WTC11 (cell line): ENCODE measurements around the gene CCDC117.

Experiments
- CTCF ChIP-seq: fragments of 200-600 bp; IDR thresholded peaks from 2 replicates; pipeline ENCODE4 v1.8.0; 2022; ENCODE audit warnings: antibody characterized with exemption
- FOXK1 ChIP-seq: sonication (generic); formaldehyde crosslinking; IDR thresholded peaks from 2 replicates; pipeline ENCODE4 v1.8.0; 2022; ENCODE audit warnings: mild to moderate bottlenecking, moderate library complexity, missing genetic modification reagents
- MAX ChIP-seq: sonication (generic); formaldehyde crosslinking; IDR thresholded peaks from 2 replicates; pipeline ENCODE4 v1.8.0; 2022; ENCODE audit warnings: mild to moderate bottlenecking, missing genetic modification reagents
- NFYB ChIP-seq: sonication (generic); formaldehyde crosslinking; conservative IDR thresholded peaks from 2 replicates; pipeline ENCODE4 v1.8.0; 2022; ENCODE audit warnings: low read depth, missing genetic modification reagents
- PRDM15 ChIP-seq: sonication (generic); formaldehyde crosslinking; IDR thresholded peaks from 2 replicates; pipeline ENCODE4 v1.8.0; 2022; ENCODE audit warnings: missing genetic modification reagents
- PREB ChIP-seq: sonication (generic); formaldehyde crosslinking; IDR thresholded peaks from 2 replicates; pipeline ENCODE4 v1.8.1; 2022; ENCODE audit warnings: mild to moderate bottlenecking, missing genetic modification reagents, moderate library complexity, borderline replicate concordance
- SP1 ChIP-seq: sonication (generic); formaldehyde crosslinking; conservative IDR thresholded peaks from 2 replicates; pipeline ENCODE4 v1.8.1; 2022; ENCODE audit warnings: missing genetic modification reagents
- ZBTB21 ChIP-seq: sonication (generic); formaldehyde crosslinking; IDR thresholded peaks from 2 replicates; pipeline ENCODE4 v1.8.1; 2023; ENCODE audit warnings: mild to moderate bottlenecking, missing genetic modification reagents, borderline replicate concordance
- ZBTB43 ChIP-seq: sonication (generic); formaldehyde crosslinking; IDR thresholded peaks from 2 replicates; pipeline ENCODE4 v1.8.1; 2023; ENCODE audit warnings: mild to moderate bottlenecking, missing genetic modification reagents
- ZNF263 ChIP-seq: sonication (generic); formaldehyde crosslinking; IDR thresholded peaks from 2 replicates; pipeline ENCODE4 v1.8.1; 2022; ENCODE audit warnings: low read depth, mild to moderate bottlenecking, moderate library complexity, missing genetic modification reagents
- ZNF396 ChIP-seq: fragments of 250-450 bp; sonication (Bioruptor Pico); IDR thresholded peaks from 2 replicates; pipeline ENCODE4 v1.8.0; 2021; ENCODE audit warnings: mild to moderate bottlenecking, moderate library complexity, borderline replicate concordance

- no peak for TF ChIP-seq CTCF
- no peak for TF ChIP-seq MAX (CRISPR knock-in tag)
- no peak for TF ChIP-seq PRDM15 (CRISPR knock-in tag)
- TF ChIP-seq NFYB (CRISPR knock-in tag) = no peak
- TF ChIP-seq SP1 (CRISPR knock-in tag) = no peak
- no peak for TF ChIP-seq ZNF396
- TF ChIP-seq PREB = no peak
- TF ChIP-seq ZBTB43 (CRISPR knock-in tag) = no peak
- TF ChIP-seq ZNF263 (CRISPR knock-in tag) = no peak
- no peak for TF ChIP-seq ZBTB21
- TF ChIP-seq FOXK1 (CRISPR knock-in tag) = no peak
Measured at GRCh38 chr22:28830441-28830840, 57.9 kb downstream of the CCDC117 start.
